HG03439 (cell line): Measurements from ENCODE around the gene IFT27.

ENCODE experiments used
- ATAC-seq: cut with Tn5 transposase; IDR thresholded peaks from one replicate; pipeline ENCODE4 v1.9.1; 2021; ENCODE audit warnings: mild to moderate bottlenecking, moderate library complexity; ENCODE audit not compliant: unreplicated experiment

Gene IFT27

DNA sequence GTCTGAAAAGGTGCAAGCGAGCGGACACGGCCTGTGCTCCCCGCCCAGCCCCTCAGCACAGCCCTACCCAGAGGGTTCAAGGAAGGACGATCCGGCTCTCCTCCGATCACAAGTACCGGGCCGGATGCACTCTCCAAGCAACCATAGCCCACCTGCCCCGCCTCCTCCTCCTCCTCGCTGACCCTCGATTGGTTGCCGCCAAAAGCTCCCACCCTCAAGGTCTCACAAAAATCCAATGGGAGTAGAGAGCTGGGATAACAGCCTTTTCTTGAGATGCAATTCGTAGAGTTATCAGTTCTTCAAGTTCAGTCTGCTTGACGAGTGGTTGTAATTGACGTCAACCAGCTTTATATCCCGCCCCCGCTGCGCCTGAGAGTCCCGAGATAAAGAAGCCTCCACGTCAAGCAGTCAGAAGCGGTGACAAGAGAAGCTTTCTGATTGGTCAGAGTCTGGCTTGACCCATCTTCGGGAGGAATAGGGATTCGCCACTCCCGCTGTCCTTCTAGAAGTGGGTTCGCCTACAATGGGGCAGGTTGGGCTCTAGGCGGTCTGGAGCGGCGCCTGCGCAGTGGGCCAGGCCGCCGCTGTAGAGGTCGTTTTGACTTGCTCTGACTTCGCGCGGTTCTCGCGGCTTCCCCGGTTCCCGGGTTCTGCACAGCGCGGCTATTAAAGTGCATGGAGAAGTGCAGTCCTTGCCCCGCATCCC is at the start of gene IFT27:
Gene IFT27 (minus strand): TSS at position 156 of the 706 bp plus-strand sequence. CDS start 412 bp downstream, outside the sequence.
- ATAC-seq, result peak; percentile 94

- no peak for ATAC-seq
Observed at GRCh38 chr22:36824655-36825054, 48.7 kb upstream of the IFT27 start.

- ATAC-seq, result no peak
Observed at GRCh38 chr22:36823186-36823839, 47.4 kb upstream of the IFT27 start.

DNA sequence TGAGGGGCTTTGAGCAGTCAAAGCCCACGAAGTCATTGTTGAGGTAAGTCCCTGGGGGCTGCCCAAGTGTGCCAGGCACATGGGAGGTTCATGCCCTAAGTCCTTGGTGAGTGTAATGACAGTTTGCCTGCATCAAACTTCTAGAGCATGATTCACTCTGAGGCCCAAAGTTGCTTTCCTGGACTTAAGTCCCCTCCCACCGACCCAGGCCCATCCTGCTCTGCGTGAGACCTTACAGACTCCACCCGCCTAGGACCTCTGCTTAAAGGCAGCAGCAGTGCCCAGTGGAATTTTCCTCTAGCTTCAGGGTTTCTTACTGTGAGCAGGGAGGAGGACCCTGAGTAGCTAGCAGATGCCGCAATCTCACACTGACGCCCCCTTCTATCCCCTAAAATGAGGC is 46.7 kb upstream of the IFT27 start:
- no peak for ATAC-seq

GRCh38 chr22:36819112-36819511 is 43.2 kb upstream of the IFT27 start:
- ATAC-seq, result no peak

DNA sequence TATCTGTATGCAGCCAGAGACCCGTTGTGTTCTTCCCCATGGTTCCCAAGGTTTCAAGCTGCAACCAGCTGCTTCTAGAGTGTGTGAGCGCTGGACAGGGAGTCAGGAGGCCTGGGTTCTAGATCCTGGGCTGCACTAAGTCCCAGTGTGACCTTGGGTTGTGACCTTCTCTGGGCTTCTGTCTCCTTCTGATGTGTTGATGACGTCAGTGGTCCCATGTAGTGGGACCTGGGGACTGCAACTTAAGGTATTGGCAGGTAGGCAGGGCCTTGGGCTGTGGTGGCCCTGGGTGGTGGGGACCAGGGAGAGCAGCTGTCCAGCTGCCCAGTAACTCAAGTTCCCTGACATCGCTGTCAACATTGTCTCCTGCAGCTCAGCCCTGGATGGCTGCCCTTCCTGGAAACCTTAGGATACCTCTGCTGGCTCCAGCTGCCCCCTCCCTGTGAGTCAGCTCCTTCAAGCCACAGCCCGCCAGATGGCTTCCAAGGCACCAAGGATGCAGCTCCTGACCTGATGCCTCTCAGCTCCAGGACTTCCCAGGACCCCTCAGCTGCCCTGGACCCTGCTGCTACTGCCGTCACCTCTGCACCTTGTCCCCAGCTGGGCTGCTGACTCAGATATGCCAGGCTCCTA is 42.2 kb upstream of the IFT27 start:
- no peak for ATAC-seq

GRCh38 chr22:36817525-36817848 is 41.6 kb upstream of the IFT27 start:
- no peak for ATAC-seq

- ATAC-seq, result no peak
Observed at GRCh38 chr22:36816636-36817524, 41.0 kb upstream of the IFT27 start, which contains the start of gene PVALB. TSS of gene PVALB (minus strand) at chr22:36817035. CDS start at chr22:36817005, 30 bp downstream.

DNA sequence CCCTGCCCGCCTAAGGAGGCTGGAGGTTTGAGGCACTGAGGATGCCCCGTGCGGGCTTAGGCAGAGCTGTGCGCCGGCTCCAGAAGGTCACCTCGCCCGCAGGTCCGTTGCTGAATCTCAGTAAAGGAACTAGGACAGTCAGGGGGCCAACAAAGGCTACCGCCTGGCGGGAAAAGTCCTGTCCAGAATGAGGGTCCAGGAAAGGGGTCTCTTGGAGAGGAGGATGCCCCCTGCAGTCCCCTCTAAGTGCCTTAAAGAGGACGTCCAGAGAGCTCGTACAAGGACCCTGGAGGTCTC is 40.4 kb upstream of the IFT27 start:
- ATAC-seq, result no peak

- ATAC-seq, result no peak
Observed at GRCh38 chr22:36815558-36816338, 39.8 kb upstream of the IFT27 start.

DNA sequence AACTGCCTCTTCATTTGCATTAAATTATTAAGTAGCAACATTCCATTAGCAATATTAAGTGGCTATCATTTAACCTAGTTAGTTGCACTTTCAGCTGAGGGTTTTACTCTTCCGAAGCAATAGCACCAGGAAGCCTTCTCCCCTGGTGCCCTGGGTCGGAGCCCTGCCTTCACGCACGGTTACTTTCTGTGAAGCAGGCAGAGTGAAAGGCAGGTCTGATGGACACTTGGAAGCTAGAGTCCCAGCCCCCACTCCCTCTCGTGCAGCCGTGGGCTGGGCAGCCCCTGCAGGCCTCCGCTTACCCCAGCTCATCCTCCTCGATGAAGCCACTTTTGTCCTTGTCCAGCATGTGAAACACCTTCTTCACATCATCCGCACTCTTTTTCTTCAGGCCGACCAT is 38.9 kb upstream of the IFT27 start:
- no peak for ATAC-seq

GRCh38 chr22:36811094-36811800 is 35.3 kb upstream of the IFT27 start:
- no peak for ATAC-seq

- no peak for ATAC-seq
Observed at GRCh38 chr22:36809351-36809750, 33.4 kb upstream of the IFT27 start.

DNA sequence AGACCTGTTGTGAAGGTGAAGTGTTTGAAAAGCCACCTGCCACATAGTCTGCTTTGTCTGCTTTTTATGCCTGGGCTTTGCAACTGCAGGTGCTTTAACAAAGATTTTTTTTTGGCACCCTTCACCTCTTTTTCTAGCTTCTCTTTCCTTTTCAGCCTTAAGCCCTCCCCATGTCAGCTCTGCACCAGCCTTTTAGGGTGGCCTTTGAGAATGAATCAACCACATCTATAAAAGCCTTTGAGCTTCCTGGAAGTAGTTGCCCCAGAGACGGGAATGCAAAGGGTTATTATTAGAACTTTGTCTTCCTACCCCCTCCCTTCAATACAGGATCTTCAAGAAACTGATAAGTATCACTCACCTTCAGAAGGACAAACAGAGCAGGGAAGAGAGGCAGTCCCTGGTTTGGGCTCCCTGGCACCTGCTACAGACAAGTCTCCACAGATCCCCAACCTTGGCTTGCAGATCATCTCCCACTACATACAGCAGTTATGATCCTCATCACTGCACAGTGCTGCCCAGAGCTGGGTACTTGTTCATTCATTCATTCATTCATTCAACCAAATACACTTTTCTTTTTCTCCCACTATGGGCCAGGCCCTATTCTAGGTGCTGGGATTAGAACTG is 32.9 kb upstream of the IFT27 start:
- ATAC-seq, result no peak

DNA sequence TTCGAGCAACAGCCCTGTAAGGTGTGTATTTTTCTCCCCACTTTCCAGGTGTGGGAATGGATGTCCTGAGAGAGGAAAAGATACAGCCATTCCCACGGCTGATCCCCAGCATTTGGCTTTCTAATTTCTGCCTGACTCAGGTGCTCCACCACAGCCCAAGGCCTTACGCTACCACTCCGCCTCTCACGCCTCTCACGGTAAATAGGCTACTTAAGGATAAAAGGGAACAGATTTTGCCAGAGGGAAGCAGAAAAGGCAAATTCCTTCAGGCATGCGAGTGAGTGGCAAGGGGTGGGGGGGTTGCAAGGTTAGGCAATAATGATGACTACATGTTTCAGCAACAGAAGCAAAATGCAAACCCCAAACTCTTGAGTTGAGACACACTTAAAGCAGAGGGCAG is 31.7 kb upstream of the IFT27 start:
- no peak for ATAC-seq

DNA sequence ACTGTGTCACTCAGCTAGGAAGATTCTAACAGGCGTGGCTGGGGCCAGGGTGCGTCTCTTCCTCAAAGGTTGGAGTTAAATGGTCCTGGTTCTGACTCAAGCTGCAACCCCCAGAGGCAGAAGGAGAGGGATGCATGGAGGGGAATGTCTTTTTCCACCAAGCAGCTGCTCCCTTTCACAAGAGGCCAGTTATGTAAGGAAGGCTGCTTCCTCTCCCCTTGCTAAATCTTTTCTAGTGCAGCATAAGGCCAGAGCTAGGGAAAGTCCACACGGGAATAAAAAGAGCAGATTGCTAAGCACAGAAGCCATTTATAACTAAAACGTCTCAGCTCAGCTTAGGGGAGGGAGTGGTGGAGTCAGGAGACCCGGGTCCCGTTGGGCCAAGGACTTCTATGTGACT is 30.9 kb upstream of the IFT27 start:
- no peak for ATAC-seq

DNA sequence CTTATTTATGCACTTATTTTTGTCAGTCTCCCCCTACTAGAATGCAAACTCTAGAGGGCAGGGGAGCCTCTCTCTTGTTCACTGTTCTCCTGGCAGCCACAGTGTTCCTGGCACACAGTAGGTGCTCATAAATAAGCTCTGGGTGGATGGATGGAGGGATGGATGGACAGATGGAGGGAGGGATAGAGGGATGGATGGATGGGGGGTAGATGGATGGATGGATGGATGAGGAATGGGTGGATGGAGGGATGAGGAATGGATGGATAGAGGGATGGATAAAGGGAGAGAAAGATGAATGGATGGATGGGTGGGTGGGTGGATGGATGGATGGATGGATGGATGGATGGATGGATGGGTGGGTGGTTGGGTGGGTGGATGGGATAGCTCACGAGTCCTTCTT is 27.4 kb upstream of the IFT27 start:
- no peak for ATAC-seq

DNA sequence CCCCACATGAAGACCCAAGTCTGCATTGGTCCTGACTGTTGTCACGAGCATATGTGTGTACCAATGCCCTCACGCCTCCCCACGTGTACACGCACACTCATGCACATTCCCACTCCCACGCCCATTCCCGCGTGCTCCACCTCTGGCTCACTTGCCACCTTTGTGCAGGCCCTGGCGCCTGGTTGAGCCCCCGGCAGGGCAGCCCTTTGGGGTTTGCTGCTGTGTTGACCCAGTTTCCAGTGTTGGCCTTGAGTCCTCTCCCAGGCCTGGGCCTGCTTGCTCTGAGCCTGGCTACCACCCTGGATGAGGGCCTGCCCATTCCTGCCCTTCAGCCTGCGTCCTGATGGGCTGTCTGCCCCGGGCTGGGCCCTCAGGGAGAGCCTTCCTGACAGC is 22.8 kb upstream of the IFT27 start:
- ATAC-seq, result no peak

GRCh38 chr22:36797911-36798673 is 22.2 kb upstream of the IFT27 start:
- ATAC-seq, result no peak
